Mucosa of gallbladder (tissue), 1 donor: ENCODE measurements around the gene VPS39. TPM values are rescaled to one million over a fixed set of nuclear protein-coding genes. Genes with fewer than 3 reads are reported as not detected.

ENCODE experiments used
- DNase-seq: peaks from one replicate; pipeline ENCODE4 v3.0.0-alpha.2; 2020; ENCODE audit warnings: low spot score
- total RNA-seq: library from RNA; stranded (reverse); gene quantifications from one replicate; pipeline ENCODE4 v1.2.1, GENCODE V29; 2021
- donor health status: DM: no; HTN: no; CAD: no.

Gene VPS39
- total RNA-seq, 1 donor from 2014 or later: 75.1 TPM

DNA sequence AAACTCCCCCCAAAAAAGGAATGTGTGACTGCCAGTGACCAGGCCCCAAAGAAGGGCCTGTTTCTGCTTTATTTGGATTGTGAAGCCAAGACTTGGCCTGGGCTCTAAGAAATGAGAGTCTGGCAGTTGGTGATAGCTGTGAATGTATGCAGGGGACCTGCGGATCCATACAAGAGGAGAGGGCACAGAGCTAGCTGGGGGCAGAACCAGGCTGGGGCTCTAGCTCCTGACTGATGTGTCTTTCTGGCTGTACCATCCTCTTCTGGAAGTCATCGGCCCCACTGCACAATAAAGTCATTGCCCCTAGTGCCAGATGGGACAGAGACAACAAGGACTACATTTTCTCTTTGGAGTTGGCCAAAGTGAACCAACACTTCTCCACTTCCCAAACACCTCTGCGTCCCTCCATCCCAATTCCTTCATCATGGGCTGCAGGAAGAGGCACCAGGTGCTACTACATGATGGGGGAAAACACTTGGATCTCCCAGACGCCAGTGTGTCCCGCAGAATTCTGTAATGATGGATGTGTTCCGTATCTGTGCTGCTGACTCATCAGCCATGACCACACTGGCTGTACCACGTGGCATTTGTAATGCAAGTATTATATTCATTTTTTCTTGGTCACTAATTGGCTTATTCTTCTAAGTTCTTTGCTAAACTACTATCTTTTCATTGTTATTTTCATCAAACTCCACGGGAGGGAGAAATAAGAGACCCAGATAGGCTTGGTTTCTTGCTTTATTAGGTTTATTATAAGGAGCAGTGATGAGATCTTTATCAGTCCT lies 49.9 kb downstream of the VPS39 start:
- DNase-seq: no peak

DNA sequence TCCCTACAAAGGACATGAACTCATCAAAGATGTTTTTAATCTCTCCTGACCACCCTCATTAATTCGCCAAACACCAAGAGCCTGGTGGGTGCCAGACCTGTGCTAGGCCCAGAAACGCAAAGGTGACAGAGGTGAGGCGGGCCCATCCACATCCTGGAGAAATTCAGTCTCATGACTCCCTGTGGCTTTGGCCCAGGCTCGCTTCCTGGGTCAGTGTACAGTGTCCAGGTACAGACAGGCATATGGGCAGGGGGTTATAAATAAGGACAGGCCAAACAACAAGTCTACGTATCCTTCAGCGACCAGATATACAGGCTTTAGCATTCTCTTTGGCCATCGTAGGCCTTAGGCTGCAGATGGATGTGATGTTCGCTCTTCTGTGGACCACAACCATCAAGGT lies 50.7 kb downstream of the VPS39 start:
- DNase-seq: no peak

- peak; percentile 46 for DNase-seq
Measured at GRCh38 chr15:42156243-42156922, 51.7 kb downstream of the VPS39 start, which contains the start of gene PLA2G4F. TSS of gene PLA2G4F (minus strand) at chr15:42156636. CDS start at chr15:42156549, 87 bp downstream.

DNA sequence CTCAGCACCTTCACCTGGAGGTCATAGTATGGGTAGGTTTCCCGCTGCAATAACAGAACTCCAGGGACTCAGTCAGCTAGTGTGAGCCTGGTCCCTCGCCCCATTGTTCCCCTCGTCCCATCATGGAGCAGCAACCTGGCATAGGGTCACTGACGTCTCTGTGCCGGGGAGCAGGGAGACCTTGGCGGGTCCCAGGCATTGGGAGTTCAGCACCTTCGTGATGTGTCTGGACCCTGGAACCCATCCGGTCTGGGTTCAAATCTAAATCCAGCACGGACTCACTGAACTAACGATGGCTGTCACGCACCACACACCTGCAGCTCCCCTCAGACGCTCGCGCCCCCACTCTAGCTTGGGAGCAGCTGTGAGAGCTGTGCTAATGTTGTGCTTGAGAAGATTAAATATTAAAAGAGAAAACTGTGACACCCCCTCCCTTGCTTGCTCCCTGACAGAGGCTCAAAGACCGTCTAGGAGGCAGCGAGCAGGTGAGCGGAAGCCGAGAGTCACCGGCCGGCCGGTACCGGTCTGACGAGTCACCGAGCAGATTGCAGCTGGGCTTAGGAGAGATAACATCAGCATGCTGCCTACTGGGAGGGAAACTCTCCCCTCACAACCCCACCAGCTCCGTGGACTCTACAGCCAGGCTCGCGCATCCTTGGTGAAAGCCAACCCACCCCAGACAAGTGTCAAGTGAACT lies 52.4 kb downstream of the VPS39 start:
- peak; percentile 65 for DNase-seq

DNA sequence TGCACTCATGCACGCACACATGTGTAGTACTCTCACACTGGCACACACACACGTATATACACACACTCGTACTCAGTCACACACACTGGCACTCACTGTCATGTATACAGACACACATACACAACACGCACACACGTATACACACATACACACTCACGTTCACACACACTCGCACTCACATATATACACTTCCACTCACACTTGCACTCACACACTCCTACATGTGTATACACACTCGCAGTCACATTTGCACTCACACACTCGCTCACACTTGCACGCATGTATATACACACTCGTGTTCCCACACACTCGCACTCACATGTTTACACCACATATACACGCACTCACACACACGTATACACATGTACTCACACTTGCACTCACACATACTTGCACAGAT lies 53.1 kb downstream of the VPS39 start:
- DNase-seq: no peak

- no peak for DNase-seq
Measured at GRCh38 chr15:42154212-42154941, 53.7 kb downstream of the VPS39 start.

DNA sequence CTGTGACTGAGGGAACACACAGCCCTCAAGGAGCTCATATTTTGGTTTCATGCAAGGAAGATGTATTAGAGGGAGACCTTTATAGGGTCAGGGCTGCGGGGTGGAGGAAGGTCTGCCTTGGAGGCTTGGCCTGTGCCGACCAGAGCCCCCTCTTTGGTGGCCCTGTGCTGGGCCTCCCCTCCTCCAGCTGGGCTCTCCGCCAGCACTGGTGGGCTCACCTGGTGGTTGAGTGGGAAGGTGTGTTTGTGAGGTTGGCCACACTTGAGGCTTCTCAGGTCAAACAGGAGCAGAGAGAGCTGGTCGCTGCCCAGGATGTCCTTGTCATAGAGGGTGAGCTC lies 54.3 kb downstream of the VPS39 start:
- DNase-seq: no peak

DNA sequence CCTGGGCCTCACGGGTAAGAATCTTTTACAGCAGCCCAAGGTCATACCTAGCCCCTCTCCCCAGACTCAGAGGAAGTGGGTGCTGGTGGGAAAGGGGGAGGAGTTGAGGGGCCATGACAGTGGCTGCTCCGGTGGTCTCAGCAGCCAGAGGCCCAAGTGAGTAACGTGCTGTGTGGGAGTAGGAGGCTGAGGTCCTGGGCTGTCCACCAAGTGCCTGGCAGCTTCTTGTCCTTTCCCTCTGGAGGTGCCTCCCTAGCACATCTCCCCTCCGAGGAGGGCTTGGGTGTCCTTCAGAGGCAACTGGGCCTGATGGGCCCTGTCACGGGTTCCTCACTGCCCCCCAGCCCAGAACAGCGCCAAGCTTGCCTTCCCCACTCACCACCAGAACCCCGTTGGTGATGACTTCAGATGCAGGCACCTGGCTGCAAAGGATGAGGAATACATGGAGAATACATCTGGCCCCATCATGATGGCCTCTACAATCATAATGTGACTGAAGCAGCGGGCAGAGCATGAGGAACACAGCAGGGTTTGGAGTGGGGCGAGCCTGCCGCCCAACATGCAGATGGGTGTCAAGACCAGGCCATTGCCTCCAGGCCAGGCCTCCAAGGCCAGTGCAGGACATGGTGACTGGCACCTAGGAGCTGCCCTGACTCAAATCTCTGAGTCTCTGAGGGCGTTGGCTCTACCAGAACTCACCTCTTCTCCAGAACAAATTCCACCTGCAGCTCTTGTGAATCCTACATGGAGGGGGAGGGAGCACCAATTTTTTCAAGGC lies 55.0 kb downstream of the VPS39 start:
- DNase-seq: no peak

GRCh38 chr15:42152196-42152920 lies 55.7 kb downstream of the VPS39 start:
- no peak for DNase-seq

- no peak for DNase-seq
Measured at GRCh38 chr15:42151736-42152135, 56.4 kb downstream of the VPS39 start.

DNA sequence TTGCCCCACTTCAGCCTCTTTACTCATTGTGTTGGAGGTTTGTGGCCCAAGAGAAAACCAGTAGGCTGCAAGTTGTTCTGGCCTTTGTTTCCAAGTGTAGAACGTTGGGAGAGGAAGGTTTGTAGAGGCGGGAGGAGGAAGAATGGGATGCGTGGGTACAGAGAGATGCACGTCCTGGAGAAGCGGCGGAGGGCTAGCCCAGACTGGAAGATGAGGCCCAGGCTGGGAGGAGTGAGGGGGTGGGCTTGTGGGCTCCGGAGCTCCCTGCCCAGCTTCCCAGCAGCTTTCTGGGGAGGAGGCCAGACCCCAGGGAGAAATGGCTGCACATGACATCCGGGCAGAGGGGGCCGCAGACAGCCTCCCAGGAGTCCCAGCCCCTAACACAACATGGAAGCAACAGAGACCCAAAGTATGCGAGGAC lies 57.0 kb downstream of the VPS39 start:
- DNase-seq: no peak

- DNase-seq: no peak
Measured at GRCh38 chr15:42150219-42150970, 57.7 kb downstream of the VPS39 start.

GRCh38 chr15:42149493-42150218 lies 58.4 kb downstream of the VPS39 start:
- no peak for DNase-seq

DNA sequence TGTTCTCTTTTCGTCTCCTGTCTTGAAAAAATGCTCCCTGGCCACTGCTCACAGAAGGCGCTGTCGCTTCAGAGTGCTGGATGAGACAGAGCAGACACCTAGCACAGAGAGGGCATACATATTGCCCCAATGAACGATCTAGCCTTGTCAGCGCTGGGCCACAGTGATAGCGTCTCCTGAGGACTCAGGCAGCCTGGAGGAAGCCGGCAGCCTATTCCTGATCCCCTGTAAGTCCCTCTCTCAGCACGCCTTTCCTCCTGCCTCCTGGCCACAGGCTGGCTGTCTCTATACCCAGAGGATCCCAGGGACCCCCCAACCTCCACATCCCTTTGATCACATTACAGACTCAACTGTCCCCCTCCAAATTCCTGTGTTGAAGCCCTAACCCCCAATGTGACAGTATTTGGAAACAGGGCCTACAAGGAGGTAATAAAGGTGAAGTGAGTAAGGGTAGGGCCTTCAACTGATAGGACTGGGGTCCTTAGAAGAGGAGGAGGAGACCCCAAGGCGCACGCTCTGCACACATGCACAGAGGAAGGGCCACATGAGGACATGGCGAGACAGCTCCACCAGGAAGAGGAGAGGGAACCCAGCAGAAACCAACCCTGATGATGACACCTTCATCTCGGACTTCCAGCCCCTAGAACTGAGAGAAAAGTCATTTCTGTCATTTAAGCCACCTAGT lies 59.2 kb downstream of the VPS39 start:
- DNase-seq: no peak

GRCh38 chr15:42147431-42147735 lies 60.7 kb downstream of the VPS39 start:
- DNase-seq: no peak

- DNase-seq: no peak
Measured at GRCh38 chr15:42146551-42147430, 61.3 kb downstream of the VPS39 start.

- no peak for DNase-seq
Measured at GRCh38 chr15:42145546-42146455, 62.3 kb downstream of the VPS39 start.
